Natural killer cell (primary cell): ENCODE data around the gene NOTUM. TPM values are rescaled to one million over a fixed set of nuclear protein-coding genes. Genes with fewer than 3 reads are reported as not detected.
A peak's percentile ranks its signal among the peaks of the same experiment; 100 is the strongest.

ENCODE experiments used
- ATAC-seq, 3 donors: fragments of 150-1000 bp in 2 of 3; fragments of 200-7000 bp in 1 of 3; cut with Tn5 transposase; 1 replicate in 1 of 3; 2 replicates in 2 of 3; pipeline ENCODE4 v1.10.0; 2021; ENCODE audit warnings: mild to moderate bottlenecking in 2 of 3, moderate library complexity in 2 of 3
- DNase-seq, 2 donors: peaks; one replicate each; pipeline versions ENCODE4 v3.0.0 to v3.0.0-alpha.2; 2013 to 2021; ENCODE audit warnings: mixed read lengths in 1 of 2
- H3K27ac ChIP-seq: one replicate; pipeline ENCODE4 v1.5.1; 2013; ENCODE audit warnings: mild to moderate bottlenecking, low read length
- H3K27me3 ChIP-seq: one replicate; pipeline ENCODE4 v1.6.1; 2013; ENCODE audit warnings: low read length; ENCODE audit not compliant: control insufficient read depth, insufficient read depth
- H3K36me3 ChIP-seq: one replicate; pipeline ENCODE4 v1.6.1; 2013; ENCODE audit warnings: low read length; ENCODE audit not compliant: control insufficient read depth, insufficient read depth
- H3K4me1 ChIP-seq: one replicate; pipeline ENCODE4 v1.6.1; 2013; ENCODE audit warnings: low read length; ENCODE audit not compliant: control insufficient read depth, insufficient read depth
- H3K4me3 ChIP-seq: one replicate; pipeline ENCODE4 v1.5.1; 2013; ENCODE audit warnings: low read length
- H3K9me3 ChIP-seq: one replicate; pipeline ENCODE4 v1.6.1; 2013; ENCODE audit warnings: low read length; ENCODE audit not compliant: control insufficient read depth, insufficient read depth
- H3K27ac Mint-ChIP-seq, 2 donors: one replicate each; pipeline ENCODE4 v1.8.0; 2022; ENCODE audit warnings: mild to moderate bottlenecking in 2 of 2, mixed read lengths in 2 of 2, moderate library complexity in 1 of 2
- H3K27me3 Mint-ChIP-seq, 2 donors: one replicate each; pipeline ENCODE4 v1.8.0; 2022; ENCODE audit warnings: low read depth in 2 of 2, mixed read lengths in 2 of 2
- H3K36me3 Mint-ChIP-seq: one replicate; pipeline ENCODE4 v1.8.0; 2022; ENCODE audit warnings: mixed read lengths
- H3K4me1 Mint-ChIP-seq, 2 donors: one replicate each; pipeline ENCODE4 v1.8.0; 2022; ENCODE audit warnings: mixed read lengths in 2 of 2
- H3K4me3 Mint-ChIP-seq: one replicate; pipeline ENCODE4 v1.8.0; 2022; ENCODE audit warnings: mild to moderate bottlenecking, moderate library complexity, mixed read lengths
- H3K9me3 Mint-ChIP-seq, 2 donors: one replicate each; pipeline ENCODE4 v1.8.0; 2022; ENCODE audit warnings: mixed read lengths in 2 of 2
- CTCF ChIP-seq: fragments of 200-600 bp; IDR thresholded peaks from one replicate; pipeline ENCODE4 v1.8.0; 2022; ENCODE audit warnings: antibody characterized with exemption
- WGBS: methylation state at CpG from one replicate; pipeline ENCODE4 v1.1.7; 2013; ENCODE audit warnings: missing lambda C conversion rate; ENCODE audit not compliant: insufficient coverage; 5-methylcytosine and 5-hydroxymethylcytosine counted together
- intact Hi-C: fragments of 100-400 bp; cut with micrococcal nuclease; formaldehyde crosslinking; loops from one replicate; pipeline ENCODE4 v1.14.2; 2022
- total RNA-seq, 4 donors: library from RNA; stranded (reverse); fragments of 120-200 nt in 1 of 4; gene quantifications; one replicate each; pipeline versions ENCODE4 v1.2.3 to v1.2.4, GENCODE V29; 2013 to 2022

The NOTUM gene
- total RNA-seq, 3 donors from 2014 or later (not counting 1 experiment from before 2014, with no cell fraction given) = not detected

GRCh38 chr17:81913394-81914102 lies 47.4 kb downstream of the NOTUM start:
- Mint-ChIP-seq H3K27ac (no peak overlapping the region), H3K36me3 (no peaks in the 10 kb centered on the region), H3K4me1 (peaks cover 26 to 46% of the 10 kb centered on the region in 2 donors), H3K9me3 (no peaks in the 10 kb centered on the region), H3K4me3 (peak overlapping the region; percentile 17), H3K27me3 (no peaks in the 10 kb centered on the region)
- no peaks in the 10 kb centered on the region for H3K9me3 ChIP-seq
- H3K27ac ChIP-seq = no peak overlapping the region
- H3K36me3 ChIP-seq = peaks cover 42% of the 10 kb centered on the region
- no peaks in the 10 kb centered on the region for H3K27me3 ChIP-seq
- peaks cover 42% of the 10 kb centered on the region for H3K4me1 ChIP-seq
- no peak for ATAC-seq
- no peak overlapping the region for H3K4me3 ChIP-seq
- DNase-seq = no peak
- intact Hi-C loops = no loop called here
- WGBS = 97% methylated on average over 31 of the region's 31 CpGs
- TF ChIP-seq CTCF = no peak

GRCh38 chr17:81912441-81913309 lies 48.3 kb downstream of the NOTUM start:
- ATAC-seq = no peak
- H3K27ac Mint-ChIP-seq = no peak overlapping the region
- H3K27me3 Mint-ChIP-seq = no peaks in the 10 kb centered on the region
- Histone ChIP-seq H3K4me3 (no peak overlapping the region), H3K36me3 (peaks cover 50% of the 10 kb centered on the region), H3K27me3 (no peaks in the 10 kb centered on the region), H3K9me3 (no peaks in the 10 kb centered on the region), H3K4me1 (peaks cover 37% of the 10 kb centered on the region), H3K27ac (no peak overlapping the region)
- WGBS = 94% methylated on average over 30 of the region's 32 CpGs
- peak overlapping the region; percentile 40 for H3K4me3 Mint-ChIP-seq
- H3K4me1 Mint-ChIP-seq = peaks cover 20 to 40% of the 10 kb centered on the region in 2 donors
- no peak for DNase-seq
- TF ChIP-seq CTCF = no peak
- no peaks in the 10 kb centered on the region for H3K36me3 Mint-ChIP-seq
- intact Hi-C loops = no loop called here
- no peaks in the 10 kb centered on the region for H3K9me3 Mint-ChIP-seq

- Histone ChIP-seq H3K4me3 (no peak overlapping the region), H3K9me3 (no peaks in the 10 kb centered on the region), H3K27me3 (no peaks in the 10 kb centered on the region), H3K4me1 (peaks cover 31% of the 10 kb centered on the region), H3K36me3 (peaks cover 57% of the 10 kb centered on the region), H3K27ac (peak overlapping the region; percentile 48)
- Mint-ChIP-seq H3K9me3 (no peaks in the 10 kb centered on the region), H3K4me1 (peaks cover 15 to 35% of the 10 kb centered on the region in 2 donors), H3K36me3 (no peaks in the 10 kb centered on the region), H3K4me3 (peak overlapping the region; percentile 72), H3K27ac (peak overlapping the region in 1 of 2 donors; percentile 71), H3K27me3 (no peaks in the 10 kb centered on the region)
- no peak for DNase-seq
- ATAC-seq = no peak
- WGBS = 85% methylated on average over 19 of the region's 19 CpGs
- no peak for TF ChIP-seq CTCF
- intact Hi-C loops = no loop called here
Observed at GRCh38 chr17:81911969-81912368, 49.0 kb downstream of the NOTUM start.
